ENCODE data around the gene USP48.
"Not testable (repeated sequence)": the region's sequence is repeated elsewhere in the genome, so short reads cannot be mapped to it uniquely, and the experiment has no call there.

USP48 gene

GRCh38 chr1:21774835-21775549 lies 8.0 kb downstream of the USP48 start:
- no peak for DNase-seq

- DNase-seq, result no peak
These were observed 9.4 kb downstream of the USP48 start for GRCh38 chr1:21773585-21773984.

- not testable (repeated sequence) for DNase-seq
These were observed 11.3 kb downstream of the USP48 start for GRCh38 chr1:21771672-21772071.

DNA sequence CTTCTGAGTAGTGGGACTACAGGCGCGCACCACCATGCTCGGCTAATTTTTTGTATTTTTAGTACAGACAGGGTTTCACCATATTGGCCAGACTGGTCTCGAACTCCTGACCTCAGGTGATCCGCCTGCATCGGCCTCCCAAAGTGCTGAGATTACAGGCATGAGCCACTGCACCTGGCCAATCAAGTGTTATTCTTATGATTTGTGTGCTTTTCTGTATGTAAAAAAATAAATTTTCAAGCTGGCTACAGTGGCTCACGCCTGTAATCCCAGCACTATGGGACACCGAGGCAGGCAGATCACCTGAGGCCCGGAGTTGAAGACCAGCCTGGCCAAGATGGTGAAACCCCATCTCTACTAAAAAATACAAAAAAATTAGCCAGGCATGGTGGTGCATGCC lies 12.3 kb downstream of the USP48 start:
- not testable (repeated sequence) for DNase-seq

DNA sequence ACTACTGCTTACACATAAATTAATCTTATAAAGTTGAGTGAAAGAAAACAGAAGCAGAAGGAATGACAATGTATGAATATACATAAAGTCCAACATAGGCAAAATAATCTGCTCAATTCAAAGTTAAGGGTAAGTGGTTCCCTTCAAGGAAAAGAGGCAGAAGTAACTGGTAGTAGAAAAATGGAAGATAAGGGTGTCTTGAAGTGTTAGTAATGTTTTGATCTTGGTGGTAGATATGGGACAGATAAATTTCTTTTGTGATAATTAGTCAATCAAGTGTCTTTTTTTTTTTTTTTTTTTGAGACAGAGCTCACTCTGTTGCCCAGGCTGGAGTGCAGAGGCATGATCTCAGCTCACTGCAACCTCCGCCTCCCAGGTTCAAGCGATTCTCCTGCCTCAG lies 12.7 kb downstream of the USP48 start:
- no peak for DNase-seq

DNA sequence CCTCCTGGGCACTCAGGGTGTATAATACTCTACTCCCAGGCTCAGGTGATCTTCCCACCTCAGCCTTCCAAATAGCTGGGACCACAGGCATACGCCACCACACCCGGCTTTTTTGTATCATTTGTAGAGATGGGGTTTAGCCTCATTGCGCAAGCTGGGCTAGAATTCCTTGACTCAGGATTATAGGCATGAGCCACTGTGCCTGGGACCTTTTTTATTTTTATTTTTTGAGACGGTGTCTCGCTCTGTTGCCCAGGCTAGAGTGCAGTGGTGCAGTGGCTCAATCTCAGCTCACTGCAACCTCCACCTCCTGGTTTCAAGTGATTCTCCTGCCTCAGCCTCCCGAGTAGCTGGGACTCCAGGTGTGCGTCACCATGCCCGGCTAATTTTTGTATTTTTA lies 15.8 kb downstream of the USP48 start:
- DNase-seq, result not testable (repeated sequence)

DNA sequence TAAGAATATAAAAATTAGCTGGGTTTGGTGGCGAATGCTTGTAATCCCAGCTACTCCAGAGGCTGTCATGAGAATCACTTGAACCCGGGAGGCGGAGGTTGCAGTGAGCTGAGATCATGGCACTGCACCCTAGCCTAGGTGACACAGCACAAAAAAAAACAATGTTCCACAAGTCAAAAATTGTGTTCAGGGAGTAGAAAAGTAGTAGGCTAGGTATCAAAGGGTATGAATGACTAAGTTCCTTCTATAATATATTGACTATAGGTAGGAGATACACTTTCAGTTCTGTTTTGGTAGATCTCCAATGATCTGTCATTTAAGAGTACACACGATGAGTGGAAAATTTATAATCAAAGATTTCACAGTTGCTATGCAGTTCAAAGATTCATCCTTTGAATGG lies 16.7 kb downstream of the USP48 start:
- no peak for DNase-seq

GRCh38 chr1:21764615-21765423 lies 18.1 kb downstream of the USP48 start:
- DNase-seq, result peak in 1 of 2 experiments; percentile 84

DNA sequence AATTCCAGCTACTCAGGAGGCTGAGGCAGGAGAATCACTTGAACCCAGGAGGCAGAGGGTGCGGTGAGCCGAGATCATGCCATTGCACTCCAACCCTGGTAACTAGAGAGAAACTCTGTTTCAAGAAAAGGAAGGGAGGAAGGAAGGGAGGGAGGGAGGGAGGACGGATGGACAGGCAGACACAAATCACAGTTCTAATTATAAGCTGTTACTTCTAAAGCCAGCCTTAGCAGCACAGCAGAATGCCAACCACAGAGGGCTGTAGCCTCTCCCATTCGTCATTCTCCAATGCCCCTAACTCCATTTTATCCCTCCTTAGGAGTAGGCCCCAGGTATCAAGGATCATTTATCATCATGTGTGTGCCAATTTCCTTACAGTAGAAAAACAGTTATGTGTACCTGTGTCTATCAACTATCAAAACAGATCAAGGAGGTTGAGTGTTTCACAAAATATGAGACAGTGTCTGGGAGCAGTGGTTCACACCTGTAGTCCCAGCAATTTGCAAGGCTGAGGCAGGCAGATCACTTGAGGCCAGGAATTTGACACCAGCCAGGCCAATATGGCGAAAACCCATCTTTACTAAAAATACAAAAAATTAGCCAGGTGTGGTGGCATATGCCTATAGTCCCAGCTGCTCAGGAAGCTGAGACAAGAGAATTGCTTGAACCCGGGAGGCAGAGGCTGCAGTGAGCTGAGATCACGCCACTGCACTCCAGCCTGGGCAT lies 19.1 kb downstream of the USP48 start:
- DNase-seq, result no peak

DNA sequence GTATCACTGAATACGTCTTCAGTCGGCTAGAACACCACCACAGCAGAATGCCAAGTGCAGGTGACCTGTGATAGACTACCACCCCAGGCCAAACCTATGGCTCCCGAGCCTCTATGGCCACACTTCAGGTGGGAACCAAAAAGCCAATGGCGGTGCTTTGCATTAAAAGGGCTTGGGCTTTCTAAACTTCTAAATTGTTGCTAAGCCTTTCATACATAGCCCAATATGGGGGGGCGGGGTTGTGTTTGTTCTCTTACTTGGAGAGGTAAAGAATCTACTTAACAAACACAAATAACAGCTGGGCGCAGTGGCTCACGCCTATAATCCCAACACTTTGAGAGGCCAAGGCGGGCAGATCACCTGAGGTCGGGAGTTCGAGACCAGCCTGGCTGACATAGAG lies 19.7 kb downstream of the USP48 start:
- DNase-seq, result no peak

GRCh38 chr1:21762022-21762404 lies 20.9 kb downstream of the USP48 start:
- DNase-seq, result no peak

GRCh38 chr1:21761052-21761451 lies 21.9 kb downstream of the USP48 start:
- no peak for DNase-seq

DNA sequence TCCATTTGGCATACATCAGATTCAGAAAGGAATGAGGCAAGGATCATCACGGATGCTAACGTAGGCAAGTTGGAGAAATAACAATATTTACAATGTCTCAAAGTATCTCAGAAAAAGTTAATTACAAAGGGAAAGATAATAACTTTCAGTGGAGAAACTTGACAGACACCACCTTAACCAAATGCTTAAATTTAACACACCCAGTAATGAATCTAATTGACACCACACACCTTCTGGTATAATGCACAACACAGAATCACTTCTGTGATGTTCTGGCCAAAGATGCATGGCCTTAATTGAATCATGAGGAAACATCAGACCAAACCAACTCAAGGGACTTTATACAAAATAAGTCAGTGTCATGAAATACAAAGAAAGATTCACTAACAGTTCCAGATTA lies 23.1 kb downstream of the USP48 start:
- DNase-seq, result no peak

DNA sequence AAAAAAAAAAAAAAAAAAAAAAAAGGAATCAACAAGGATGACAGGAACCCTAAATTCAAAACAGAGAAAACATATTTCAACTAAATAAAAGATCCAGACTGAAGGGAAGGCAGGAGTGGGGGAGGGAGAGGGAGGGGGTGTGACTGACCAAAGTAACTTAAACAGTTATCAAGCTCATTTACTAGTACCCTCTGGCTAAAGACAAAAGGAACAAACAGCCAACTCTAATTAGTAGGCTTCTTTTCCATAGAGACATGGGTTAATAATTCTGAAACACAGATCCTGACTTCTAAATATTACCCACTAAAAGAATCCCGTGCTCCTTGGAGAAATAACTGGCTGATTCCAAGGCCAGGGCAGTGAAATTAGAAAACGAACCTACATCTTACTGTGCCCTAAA lies 23.8 kb downstream of the USP48 start:
- no peak for DNase-seq

DNA sequence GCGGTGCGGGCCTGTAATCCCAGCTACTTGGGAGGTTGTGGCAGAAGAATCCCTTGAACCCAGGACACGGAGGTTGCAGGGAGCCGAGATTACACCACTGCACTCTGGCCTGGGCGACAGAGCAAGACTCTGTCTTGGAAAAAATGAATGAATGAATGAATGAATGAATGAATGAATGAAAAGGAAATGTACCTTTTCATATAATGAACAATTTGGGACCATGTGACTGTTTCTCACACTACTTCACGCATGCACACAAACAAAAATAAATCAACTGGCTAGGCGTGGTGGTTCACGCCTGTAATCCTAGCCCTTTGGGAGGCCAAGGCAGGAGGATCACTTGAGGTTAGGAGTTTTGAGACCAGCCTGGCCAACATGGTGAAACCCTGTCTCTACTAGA lies 24.3 kb downstream of the USP48 start:
- DNase-seq, result no peak

- DNase-seq, result no peak
These were observed 26.4 kb downstream of the USP48 start for GRCh38 chr1:21756393-21757089.

GRCh38 chr1:21755067-21755466 lies 27.9 kb downstream of the USP48 start:
- DNase-seq, result no peak

GRCh38 chr1:21754583-21754982 lies 28.4 kb downstream of the USP48 start:
- DNase-seq, result no peak

DNA sequence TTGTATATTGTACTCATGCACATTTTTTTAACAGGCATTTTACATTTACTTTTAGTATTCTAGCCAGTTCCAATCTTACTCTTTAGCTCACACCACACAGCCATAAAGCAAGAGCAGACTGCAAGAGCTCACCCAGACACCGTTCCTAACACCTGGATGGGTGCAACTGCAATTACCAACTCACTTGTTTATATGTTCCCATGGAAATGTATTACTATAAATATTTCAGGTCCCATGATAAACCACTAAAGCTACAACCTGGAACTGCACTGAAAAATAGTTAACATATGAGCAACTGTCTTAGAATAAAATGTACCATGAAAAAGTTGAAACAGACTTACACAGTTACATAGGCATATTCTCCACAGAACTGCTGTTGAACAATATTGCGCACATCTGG lies 30.8 kb downstream of the USP48 start:
- DNase-seq, result no peak

DNA sequence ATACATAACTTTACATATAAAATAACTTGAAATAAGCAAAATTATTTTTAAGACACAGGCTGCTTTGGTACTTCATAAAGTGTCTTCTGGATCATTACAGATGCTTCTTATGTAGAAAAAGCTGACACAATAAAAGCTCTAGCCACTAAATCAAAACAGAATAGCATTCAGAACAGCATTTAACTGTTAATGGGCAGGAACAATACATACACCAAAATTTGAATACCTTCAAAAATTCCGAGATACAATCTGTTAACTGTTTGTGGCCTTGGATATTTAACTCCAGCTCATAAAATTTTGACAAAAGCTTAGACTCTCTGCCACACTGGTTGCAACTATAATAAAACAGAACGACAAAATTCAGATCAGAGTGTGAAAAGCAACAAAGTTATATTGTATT lies 31.7 kb downstream of the USP48 start:
- no peak for DNase-seq

- DNase-seq, result no peak
These were observed 32.1 kb downstream of the USP48 start for GRCh38 chr1:21750841-21751240.

DNA sequence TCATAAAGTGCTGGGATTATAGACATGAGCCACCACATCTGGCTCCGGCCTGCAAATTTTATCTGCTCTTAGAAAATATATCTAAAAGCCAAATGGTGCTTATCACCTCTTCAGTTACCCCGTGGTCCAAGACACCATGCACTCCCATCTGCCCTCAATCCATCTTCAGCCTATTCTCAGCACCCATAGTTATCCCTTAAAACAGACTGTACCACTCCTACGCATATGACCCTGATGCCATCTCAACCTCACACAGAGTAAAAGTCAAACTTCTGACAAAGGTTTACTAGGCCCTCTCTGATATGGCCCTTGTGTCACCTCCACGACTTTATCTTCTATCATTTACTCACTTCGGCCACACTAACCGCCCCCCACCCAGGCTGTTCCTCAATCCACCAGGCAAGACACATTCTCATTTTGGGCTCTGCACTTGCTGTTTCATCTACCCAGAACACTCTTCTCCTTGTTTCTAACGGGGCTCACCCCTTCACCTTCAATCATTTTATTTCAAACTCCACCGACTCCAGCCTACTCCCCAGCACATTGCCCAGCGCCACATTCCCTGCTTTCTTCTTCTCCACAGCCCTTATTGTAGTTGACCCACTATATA lies 33.0 kb downstream of the USP48 start:
- no peak for DNase-seq

- no peak for DNase-seq
These were observed 33.8 kb downstream of the USP48 start for GRCh38 chr1:21749109-21749508.

All from SW 1271 (cell line).